Glomerular endothelial cell (primary cell): ENCODE measurements around the gene TMEM54. TPM values are rescaled to one million over a fixed set of nuclear protein-coding genes. Genes with fewer than 3 reads are reported as not detected.
A peak's percentile ranks its signal among the peaks of the same experiment; 100 is the strongest.

Experiments used
- DNase-seq: peaks from one replicate; pipeline ENCODE4 v3.0.0-alpha.2; 2011; ENCODE audit warnings: low read depth, low spot score; ENCODE audit errors: extremely low read depth
- total RNA-seq: library from RNA; depleted of rRNA; stranded (reverse); fragments of >200 nt; gene quantifications from 2 replicates; pipeline ENCODE4 v1.2.3, GENCODE V29; 2015

The TMEM54 gene, protein sequence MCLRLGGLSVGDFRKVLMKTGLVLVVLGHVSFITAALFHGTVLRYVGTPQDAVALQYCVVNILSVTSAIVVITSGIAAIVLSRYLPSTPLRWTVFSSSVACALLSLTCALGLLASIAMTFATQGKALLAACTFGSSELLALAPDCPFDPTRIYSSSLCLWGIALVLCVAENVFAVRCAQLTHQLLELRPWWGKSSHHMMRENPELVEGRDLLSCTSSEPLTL
- total RNA-seq, result 45.4 and 64.8 TPM in 2 replicates

DNA sequence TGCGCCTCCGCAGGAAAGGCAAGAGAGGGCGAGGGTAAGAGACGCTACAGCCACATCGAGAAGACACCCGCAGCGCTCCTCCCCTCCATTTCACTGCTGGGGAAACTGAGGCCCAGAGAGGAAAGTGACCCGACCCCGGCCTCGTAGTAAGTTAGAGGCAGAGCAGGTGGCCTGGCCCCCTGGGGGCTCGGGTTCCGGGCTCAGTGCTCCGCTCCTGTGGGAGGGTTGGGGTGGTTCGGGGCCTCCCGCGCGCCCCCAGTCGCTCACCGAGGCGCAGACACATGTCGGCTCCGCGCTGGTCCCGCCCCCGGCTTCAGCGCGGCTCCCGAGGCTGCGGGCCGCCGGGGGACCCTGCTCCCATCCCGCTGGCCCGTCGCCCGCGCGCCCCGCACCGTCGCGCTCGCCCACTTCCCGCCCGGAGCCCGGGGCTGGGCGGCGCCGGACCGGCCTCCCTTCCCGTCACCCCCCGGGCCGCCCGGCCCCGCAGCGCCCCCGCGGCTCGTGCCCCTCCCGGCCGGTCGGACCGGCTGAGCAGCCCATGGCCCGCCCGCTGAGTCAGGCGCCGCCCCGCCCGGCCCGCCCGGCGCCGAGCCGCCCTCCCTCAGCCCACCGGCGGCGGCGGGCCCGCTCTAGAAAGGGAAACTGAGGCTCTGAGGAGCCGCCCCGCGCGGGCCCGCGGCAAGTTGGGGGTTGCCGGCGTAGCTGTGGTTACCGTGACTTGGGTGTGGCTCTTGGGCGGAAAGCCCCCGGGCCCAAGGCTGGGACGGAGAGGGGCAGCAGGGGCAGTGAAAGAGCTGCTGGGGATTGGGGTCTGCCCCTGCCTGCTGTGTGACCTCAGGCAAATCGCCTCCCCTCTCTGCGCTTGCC, at the start of gene TMEM54:
Gene TMEM54 (minus strand): TSS at position 434 of the 867 bp plus-strand sequence. CDS start 151 bp downstream, at position 283.
- DNase-seq, result no peak

DNA sequence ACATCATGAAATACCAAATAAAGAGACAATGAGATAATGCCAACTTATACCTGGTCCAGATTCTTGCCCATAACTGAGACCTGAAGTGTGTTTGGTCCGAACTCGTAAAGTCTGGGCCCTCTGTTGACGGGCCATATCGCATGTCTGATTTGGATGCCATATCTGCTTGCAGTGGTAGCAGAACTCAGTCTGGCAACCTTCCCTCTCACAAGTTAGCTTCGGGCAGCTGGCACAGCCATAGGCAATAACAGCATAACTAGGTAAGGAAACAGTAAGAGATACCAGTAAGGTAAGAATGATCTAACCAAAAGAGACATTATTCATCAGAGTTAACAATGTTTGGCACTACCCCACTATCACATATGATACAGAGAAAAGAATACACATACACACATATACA, 48.3 kb upstream of the TMEM54 start:
- no peak for DNase-seq

DNA sequence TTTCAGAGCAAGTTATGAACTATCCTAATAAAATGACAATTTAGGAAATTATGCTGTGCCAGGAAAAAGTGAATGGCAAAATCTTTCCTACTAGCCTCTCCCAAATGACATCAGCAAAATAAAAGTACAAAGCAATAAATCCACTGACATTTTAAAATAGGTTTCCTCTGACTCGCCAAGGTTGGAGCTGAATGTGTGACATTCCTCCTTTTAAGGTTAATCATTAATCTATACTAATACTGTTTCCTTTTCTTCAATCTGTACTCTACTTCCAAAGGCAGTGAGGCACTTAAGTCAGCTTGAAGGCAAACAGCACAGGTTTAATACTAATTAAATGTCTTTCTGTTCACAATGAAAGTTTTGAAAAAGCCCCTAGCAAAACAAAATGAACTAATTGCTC, 47.7 kb upstream of the TMEM54 start:
- DNase-seq, result no peak

DNA sequence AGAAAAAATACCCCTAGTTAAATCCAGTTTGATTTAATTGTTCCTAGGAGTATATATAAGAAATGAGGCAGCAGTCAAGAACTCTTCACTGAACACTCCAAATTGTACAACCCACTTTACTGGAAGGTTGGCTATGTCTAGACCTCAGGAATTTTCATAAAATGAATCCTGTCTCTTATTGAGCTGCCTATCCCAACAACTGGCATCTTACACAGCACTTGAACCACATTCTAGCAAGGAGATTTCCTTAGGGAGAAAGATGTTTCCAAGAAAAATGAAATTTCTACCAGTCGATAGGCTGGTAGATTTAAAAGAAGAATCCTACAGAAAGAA, 47.2 kb upstream of the TMEM54 start:
- DNase-seq, result no peak

DNA sequence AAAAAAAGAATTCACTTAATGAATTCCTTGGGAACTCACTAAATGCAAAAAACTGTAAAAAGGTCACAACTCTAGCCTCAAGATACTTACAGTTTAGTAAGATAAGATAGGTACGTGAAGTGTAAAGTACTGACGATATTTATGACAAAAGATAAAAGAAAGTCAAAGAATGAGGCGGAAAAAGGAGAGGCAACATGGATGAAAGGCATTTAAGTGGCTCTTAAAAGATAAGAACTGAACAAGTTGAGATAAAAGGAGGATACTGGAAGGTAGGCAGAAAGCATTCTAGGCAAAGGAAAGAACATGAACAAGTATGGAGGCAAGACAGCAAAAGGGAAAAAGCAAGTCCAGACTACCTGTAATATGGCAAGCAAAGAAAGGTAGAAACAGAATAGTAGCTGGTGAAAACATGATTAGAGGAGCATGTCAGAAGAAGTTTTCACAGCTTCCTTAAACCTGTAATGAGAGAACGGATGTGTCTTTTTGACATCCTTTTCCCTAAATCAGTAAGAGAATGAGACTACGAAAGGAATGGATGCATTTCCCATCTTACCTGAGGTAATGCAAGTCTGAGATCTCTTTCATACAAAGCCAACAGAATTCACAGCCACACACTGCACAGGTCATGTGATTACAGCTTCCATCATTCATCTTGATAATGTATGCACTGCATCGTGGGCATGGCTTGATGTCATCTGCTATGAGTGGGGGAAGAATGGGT, 46.6 kb upstream of the TMEM54 start:
- DNase-seq, result no peak

DNA sequence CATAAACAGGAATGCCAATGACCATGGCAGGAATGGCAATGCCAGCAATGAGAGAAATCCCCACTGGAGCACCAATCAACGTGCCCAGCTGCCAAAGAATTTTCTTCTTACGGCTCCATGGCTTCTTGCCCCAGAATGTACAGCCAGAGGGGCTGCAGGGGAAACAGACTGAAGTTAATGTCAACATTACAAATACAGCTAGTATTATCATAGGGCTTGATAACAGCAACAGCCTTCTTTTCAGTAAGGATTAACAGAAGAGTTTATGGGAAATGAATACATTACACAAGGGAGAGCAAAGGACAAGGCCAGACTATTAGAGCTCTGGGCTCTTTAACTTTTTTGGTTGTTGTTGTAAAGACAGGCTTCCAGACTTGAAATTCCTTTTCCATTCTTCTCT, 45.2 kb upstream of the TMEM54 start:
- DNase-seq, result no peak

DNA sequence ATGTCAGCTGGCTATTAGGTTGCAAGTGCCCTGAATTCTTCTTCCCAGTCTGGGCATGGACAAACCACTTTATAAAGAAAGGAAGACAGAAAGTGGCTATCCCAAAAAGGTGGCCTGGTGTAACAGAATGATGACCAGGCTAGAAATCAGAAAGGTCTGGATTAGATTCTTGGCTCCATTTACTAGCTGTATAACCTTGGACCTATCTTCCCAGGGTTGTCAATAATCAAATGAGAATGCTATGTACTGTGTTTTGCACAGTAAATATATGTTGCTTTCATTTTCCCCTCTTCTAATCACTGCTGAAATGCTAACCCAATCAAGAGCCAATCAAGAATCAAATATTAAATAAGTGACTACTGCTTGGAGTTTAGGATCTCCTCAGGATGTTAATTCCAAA, 43.0 kb upstream of the TMEM54 start:
- DNase-seq, result no peak

DNA sequence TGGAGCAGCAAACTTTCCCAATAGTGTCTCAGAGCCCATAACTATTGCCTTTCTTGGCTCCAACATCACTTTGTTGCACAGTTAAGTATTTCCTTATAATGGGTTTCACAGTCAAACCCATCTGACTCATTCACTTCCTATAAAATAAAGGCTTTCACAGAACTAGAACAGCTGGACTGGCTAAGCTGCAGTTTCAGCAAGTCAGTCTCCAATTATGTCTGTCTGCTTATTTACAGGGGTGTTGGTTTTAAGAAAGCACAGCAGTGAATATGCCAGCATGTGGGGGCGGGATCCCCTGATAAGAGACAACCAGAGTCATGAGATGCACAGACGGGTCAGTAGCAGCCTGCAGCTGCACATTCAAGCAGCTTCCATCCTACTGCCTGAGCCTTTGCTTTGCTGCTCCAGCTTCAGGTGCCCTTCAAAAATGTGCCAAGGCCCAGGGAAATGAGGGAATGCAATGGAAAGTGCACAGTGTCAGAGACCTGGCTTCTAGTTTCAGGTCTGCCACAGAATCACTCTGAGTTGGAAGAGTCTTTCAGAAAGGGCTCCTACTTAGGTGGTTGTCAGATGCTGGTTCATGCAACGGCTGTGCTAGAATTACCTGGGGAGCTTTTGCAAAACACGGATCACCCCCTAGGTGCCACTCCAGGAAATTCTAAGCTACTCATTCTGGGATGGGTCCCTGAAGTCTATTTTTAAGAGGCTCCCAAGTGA, 38.6 kb upstream of the TMEM54 start:
- DNase-seq, result peak; percentile 70

DNA sequence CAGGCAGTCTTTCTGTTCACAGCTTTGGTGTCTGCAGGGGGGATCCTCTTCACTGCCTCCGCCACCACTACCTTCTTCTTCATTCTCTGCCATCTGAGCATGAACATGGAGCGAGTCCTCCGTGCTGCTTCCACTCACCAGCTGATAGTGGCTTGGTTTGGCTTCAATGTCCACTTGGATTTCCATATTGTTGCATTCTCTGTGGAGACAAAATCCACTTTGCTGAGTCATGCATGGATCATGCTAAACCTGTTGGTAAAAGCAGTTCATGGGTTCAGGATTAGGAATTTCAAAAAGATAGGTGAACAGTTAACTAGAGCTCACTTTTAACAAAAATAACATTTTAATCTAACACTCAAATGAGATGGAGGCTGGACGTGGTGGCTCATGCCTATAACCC, 35.9 kb upstream of the TMEM54 start:
- DNase-seq, result no peak

DNA sequence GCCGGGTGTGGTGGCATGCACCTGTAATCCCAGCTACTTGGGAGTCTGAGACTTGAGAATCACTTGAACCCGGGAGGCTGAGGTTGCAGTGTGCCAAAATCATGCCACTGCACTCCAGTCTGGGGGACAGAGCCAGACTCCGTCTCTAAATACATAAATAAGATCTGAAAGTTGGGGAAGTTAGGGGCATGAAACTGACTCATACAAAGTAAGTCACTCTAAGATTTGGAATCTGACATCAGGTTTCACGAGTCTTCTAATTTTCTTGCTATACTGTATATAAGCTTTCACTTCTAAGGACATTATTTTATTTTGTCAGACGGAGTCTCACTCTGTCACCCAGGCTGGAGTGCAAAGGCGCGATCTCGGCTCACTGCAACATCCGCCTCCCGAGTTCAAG, 33.3 kb upstream of the TMEM54 start:
- DNase-seq, result no peak

DNA sequence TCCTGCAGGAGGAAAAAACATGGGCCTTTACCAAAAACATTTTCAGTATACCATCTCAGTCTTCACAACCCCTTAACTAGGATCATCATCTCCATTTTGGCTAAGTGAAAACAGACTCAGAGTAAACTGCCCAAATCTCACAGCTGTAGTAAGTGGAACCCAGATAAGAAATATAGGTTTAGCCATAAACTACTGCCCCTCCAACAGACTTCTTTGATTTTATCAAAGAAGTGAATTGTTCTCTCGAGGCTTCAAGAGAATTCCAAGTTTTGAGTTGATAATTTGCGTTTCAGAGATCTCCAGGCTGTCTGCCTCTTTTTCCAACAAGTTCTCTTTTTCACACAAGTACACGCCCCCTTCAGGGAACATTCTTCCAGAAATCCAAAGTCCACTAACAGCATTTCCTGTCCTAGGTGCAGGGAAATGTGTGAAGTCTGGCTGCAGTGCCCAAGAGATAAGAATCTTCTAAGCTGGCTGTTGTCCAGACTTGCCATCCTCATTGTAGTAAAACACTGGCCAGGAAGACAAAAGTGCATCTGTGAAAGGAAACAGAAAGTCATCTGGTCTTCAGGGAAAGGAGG, 32.6 kb upstream of the TMEM54 start:
- DNase-seq, result peak; percentile 94

DNA sequence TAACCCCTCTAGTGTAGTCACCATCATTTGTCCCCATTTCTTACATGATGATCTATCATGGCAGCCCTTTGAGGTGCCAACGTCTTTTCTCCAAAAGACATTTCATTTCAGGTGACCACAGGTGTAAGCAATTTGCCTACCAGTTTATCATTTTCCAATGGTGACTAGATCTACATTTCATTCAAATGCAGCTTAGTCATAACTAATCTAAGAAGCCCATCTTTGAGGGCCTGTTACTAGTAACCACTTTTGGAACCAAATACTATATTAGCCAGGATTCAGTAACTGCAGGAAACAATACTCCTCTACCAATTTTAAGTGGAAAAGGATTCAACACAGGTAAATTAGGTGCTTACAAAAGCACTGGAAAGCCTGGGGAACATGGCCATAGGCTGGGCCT, 30.6 kb upstream of the TMEM54 start:
- no peak for DNase-seq

DNA sequence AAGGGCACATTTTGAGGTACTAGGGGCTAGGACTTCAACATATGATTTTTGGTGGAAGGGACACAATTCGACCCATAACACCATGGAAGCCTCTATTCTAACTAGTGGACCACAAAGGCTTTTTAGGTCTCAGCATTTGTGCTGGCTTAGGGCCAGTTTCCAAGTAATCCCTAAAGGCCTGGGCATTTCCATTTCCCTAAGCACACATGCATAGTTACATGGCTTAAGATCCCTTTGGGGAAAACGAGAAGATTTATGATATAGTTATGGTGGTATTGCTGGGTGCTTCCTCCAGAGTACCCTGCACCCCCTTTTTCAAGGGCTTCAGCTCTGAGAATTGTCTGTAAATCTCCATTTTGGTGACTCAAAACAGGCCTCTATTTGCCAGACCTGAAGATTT, 28.2 kb upstream of the TMEM54 start:
- no peak for DNase-seq

DNA sequence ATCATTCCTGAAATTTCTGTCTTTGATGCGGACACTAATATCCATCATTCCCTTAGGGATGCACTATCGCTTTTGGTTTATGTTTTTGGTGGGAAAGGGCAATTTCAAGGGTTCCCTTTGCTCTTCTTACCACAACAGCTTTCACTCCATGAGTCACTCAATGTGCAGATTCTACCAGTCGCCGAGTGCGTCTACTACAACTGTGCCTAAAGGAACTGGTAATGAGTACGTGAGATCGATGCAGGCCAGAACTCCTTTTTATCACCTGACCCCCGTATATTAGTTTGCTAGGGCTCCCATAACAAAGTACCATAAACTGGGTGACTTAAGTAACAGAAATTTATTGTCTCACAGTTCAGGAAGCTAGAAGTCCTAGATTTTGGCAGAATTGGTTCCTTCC, 27.5 kb upstream of the TMEM54 start:
- no peak for DNase-seq

DNA sequence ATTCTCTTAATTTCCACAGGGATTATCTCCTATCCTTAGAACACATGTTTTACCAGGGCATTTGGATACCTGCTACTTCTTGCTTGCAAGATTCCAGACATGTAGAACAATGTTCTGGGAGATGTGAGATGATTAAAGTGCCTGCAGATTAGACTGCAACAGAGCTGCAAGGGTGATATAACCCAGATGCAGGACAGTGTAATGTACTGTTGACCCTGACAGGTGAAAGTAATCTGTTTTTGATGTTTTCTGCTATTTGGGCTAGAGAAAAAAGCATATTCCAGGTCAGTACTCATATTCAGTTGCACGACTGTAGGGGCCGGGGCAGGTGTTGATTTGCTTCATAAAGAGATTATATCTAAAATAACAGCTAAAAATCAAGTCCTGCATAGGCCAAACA, 27.1 kb upstream of the TMEM54 start:
- DNase-seq, result no peak

DNA sequence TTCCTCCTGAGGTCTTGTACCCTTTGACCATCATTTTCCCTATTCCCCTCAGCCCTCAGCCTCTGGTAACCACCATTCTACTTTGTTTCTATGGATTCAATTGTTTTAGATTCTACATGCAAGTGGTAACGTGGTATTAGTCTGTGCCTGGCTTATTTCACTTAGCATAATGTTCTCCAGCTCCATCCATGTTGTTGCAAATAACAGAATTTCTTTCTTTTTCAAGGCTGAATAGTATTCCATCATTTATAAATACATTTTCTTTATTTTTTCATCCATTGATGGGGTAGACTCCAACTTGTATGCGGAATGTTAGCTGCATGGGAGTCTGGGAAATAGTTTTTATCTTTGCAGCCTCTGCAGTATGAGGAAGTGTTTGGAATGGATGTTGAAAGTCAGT, 26.3 kb upstream of the TMEM54 start:
- no peak for DNase-seq

DNA sequence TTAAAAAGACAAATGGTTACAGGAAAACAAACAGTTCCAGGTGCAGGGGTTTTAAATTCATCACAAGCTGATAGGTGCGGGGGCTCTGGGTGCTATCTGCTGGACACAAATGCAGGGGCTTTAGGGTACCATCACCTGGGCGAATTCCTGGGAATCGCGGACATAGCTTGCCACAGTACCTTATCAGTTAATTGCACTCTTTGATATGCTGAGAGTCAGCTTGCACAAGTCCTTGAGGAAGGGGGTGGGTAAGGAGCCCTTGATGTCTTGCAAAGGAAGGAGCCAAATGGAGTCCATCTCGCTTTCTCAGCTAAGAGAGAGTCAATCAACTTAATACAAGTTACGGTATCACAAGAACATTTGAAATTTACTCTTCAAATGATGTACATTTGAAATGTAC, 25.4 kb upstream of the TMEM54 start:
- DNase-seq, result no peak

DNA sequence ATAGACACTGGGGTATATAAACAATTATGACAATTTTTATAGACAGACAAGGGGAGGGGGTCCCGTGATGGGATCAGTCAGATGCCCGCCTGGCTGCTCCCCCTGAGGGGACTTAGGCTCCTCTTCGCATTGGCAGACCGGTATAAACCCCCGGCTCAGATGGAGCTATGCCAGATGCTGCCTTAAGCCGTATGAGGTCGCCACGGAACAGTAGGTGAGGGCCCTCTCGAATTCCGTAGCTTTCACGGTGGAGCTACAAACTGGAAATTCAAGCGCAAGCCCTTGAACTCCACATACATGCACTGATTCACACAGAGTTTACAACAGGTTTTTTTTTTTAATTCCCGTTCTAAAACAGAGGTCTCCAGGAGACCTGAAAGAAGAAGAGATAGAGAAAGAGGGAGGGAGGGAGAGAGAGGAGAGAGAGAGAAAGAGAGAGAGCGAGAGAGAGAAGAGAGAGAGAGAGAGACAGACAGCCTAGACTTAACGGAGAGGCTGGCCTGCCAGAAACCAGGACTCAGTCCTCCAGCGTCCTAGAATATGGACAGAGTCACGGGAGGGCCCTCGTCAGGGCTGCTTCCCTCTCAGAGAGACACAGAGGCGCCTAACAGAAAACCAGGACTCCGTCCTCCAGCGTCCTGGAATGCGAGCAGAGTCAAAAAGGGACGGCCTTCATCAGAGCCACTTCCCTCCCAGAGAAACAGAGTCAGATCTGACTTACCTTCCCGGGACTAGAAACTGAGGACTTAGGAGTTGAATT, 24.4 kb upstream of the TMEM54 start:
- DNase-seq, result no peak

DNA sequence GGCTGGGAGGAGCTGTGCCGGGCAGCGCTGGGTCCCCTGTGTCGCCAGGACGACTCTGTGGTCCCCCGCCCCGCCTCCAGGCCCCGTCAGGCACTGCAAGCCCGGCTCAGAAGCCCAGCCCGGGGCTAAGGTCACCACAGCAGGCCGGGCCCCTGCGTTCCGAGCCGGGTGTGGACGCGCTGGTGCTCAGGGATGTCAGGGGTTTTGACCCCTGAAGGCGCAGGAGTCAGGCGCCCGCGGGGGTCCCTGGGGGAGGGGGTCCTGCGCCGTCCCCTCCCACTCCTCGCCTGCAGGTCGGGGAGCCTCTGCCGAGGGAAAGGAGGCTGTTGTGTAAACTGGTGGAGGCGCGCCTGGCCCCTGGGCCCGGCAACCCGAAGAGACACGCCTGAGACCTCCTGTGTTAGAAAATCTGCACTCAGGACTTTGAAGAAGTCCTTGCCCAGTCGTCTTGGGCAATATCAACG, 23.7 kb upstream of the TMEM54 start:
- no peak for DNase-seq

DNA sequence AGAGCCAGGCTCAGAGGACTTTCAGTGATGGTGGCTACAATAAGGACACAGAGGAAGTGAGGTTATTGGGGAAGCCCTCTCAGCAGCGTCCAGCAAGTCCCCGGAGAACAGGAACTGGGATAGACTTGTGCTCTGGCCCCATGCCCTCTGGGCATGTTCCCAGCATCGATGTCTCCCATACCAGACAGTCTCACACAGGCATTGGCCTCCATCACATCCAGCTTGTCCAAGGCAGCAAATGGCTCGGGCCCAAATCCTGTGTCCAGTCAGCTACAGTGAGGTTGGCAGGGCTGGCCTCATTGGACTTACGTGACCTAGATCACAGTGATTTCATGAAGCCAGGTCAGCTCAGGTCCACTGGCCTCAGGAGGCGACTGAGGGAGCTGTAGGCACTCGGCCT, 19.6 kb upstream of the TMEM54 start:
- no peak for DNase-seq
